Chondrocyte (in vitro differentiated cells): Measurements from ENCODE around the gene GCH1. TPM values are rescaled to one million over a fixed set of nuclear protein-coding genes. Genes with fewer than 3 reads are reported as not detected.
"Not testable (repeated sequence)": the region's sequence is repeated elsewhere in the genome, so short reads cannot be mapped to it uniquely, and the experiment has no call there.

Experiments used
- DNase-seq: peaks from one replicate; pipeline ENCODE4 v3.0.0; 2021; ENCODE audit warnings: mixed read lengths, low spot score
- H3K27ac Mint-ChIP-seq: one replicate; pipeline ENCODE4 v1.8.0; 2021; ENCODE audit warnings: mild to moderate bottlenecking, moderate library complexity, mixed read lengths; ENCODE audit not compliant: unreplicated experiment
- H3K27me3 Mint-ChIP-seq: 2 replicates; pipeline ENCODE4 v1.8.0; 2021; ENCODE audit warnings: low read depth, mixed read lengths
- H3K36me3 Mint-ChIP-seq: 2 replicates; pipeline ENCODE4 v1.8.0; 2021; ENCODE audit warnings: low read depth, mixed read lengths
- H3K4me1 Mint-ChIP-seq: 2 replicates; pipeline ENCODE4 v1.8.0; 2021; ENCODE audit warnings: low read depth, mild to moderate bottlenecking, mixed read lengths
- H3K4me3 Mint-ChIP-seq: one replicate; pipeline ENCODE4 v1.8.0; 2021; ENCODE audit warnings: mild to moderate bottlenecking, moderate library complexity, mixed read lengths; ENCODE audit not compliant: unreplicated experiment
- H3K9me3 Mint-ChIP-seq: 2 replicates; pipeline ENCODE4 v1.8.0; 2021; ENCODE audit warnings: low read depth, mixed read lengths
- CTCF ChIP-seq: fragments of 200-600 bp; sonication (generic); IDR thresholded peaks from 2 replicates; pipeline ENCODE4 v1.5.0; 2021; ENCODE audit warnings: antibody characterized with exemption, mild to moderate bottlenecking, moderate library complexity
- total RNA-seq: library from RNA; stranded (reverse); gene quantifications from 3 replicates; pipeline ENCODE4 v1.2.1, GENCODE V29; 2021

The GCH1 gene
- total RNA-seq, 1 donor from 2014 or later, result 0.95 TPM

DNA sequence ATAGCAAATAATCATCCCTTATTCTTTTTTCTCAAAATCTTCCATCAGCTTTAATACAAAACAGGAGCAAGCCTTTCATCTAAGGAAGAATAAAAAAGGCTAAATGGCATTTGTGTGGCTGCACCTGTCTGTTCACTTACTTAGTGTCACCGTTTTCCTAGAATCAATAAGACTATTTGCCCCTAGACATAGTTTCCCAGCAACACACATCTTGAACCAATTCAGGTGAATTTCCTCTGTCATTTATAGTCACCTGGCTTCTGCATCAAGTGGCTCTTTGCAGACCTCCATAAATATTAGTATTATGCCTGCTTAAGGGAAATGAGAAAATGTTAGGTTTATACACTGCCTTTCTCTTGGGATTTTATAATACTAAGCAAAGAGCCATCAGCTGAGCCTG, 17.4 kb upstream of the GCH1 start:
- Mint-ChIP-seq H3K36me3 (no peaks in the 10 kb centered on the region), H3K27me3 (peaks cover 1% of the 10 kb centered on the region), H3K27ac (no peak overlapping the region), H3K9me3 (no peaks in the 10 kb centered on the region), H3K4me3 (no peak overlapping the region), H3K4me1 (no peaks in the 10 kb centered on the region)
- no peak for TF ChIP-seq CTCF
- DNase-seq, result no peak

DNA sequence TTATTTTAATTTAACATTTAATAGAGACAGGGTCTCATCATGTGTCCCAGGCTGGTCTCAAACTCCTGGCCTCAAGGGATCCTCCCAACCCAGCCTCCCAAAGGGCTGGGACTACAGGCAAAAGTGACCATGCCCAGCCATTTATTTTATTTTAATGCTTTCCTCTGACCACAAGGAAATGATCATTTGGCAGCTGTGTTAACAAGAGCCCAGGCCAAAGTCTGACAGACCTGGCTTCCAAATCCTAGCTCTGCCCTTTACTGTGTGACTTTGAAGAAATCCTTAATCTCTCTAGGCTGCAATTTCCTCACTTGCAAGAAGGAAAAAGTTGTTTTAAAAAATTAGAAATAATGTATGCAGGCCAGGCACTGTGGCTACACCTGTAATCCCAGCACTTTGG, 16.7 kb upstream of the GCH1 start:
- no peaks in the 10 kb centered on the region for H3K36me3 Mint-ChIP-seq
- H3K4me3 Mint-ChIP-seq, result no peak overlapping the region
- no peaks in the 10 kb centered on the region for H3K9me3 Mint-ChIP-seq
- no peak overlapping the region for H3K27ac Mint-ChIP-seq
- H3K27me3 Mint-ChIP-seq, result peaks cover 1% of the 10 kb centered on the region
- no peak for DNase-seq
- no peak for TF ChIP-seq CTCF
- no peaks in the 10 kb centered on the region for H3K4me1 Mint-ChIP-seq

DNA sequence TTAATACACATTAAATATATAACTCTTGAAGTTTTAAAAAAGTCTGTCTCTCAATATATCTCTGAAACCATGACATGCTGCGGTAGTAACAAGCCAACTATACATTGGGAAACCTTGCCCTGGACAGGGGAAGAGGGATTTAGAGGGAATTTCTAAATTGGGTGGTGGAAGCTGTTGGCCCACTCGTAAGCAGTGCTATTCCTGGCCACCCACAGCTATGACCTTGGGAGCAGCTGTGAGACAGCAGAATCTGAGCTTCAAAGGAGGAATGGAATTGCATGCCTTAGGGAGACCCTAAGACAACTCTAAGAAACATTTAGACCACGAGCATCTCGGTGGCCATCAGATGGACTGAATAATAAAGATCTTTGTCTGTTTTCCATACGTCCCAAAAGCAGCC, 15.8 kb upstream of the GCH1 start:
- no peaks in the 10 kb centered on the region for H3K4me1 Mint-ChIP-seq
- DNase-seq, result no peak
- no peaks in the 10 kb centered on the region for H3K36me3 Mint-ChIP-seq
- H3K4me3 Mint-ChIP-seq, result no peak overlapping the region
- no peak for TF ChIP-seq CTCF
- H3K27ac Mint-ChIP-seq, result no peak overlapping the region
- peaks cover 1% of the 10 kb centered on the region for H3K27me3 Mint-ChIP-seq
- no peaks in the 10 kb centered on the region for H3K9me3 Mint-ChIP-seq

DNA sequence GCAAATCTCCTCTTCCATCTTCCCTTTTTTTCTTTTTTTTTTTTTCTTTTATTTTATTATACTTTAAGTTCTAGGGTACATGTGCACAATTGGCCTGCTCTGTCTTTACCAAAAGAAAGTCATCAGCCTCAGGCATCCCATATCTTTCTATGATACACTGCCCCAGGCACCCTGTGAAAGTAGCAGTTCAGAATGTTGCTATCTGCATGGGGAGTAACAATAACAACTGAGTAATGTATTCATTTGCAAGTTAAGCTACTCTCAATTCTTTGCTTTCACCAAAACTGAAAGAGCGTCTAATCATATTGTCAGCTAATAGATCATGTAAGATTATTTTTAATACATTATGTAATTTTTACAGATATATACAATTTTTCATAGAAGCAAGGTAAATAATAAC, 13.5 kb upstream of the GCH1 start:
- H3K4me1 Mint-ChIP-seq, result no peaks in the 10 kb centered on the region
- no peak for DNase-seq
- no peak for TF ChIP-seq CTCF
- no peaks in the 10 kb centered on the region for H3K9me3 Mint-ChIP-seq
- H3K27me3 Mint-ChIP-seq, result peaks cover 1% of the 10 kb centered on the region
- no peak overlapping the region for H3K4me3 Mint-ChIP-seq
- no peak overlapping the region for H3K27ac Mint-ChIP-seq
- no peaks in the 10 kb centered on the region for H3K36me3 Mint-ChIP-seq

- DNase-seq, result no peak
- Mint-ChIP-seq H3K4me3 (no peak overlapping the region), H3K4me1 (no peaks in the 10 kb centered on the region), H3K27ac (no peak overlapping the region), H3K27me3 (peaks cover 8% of the 10 kb centered on the region), H3K36me3 (peaks cover 2% of the 10 kb centered on the region), H3K9me3 (no peaks in the 10 kb centered on the region)
- no peak for TF ChIP-seq CTCF
Observed at GRCh38 chr14:54909817-54910558, 7.4 kb upstream of the GCH1 start.

- H3K9me3 Mint-ChIP-seq, H3K27me3 Mint-ChIP-seq, H3K4me3 Mint-ChIP-seq, H3K4me1 Mint-ChIP-seq, H3K27ac Mint-ChIP-seq, H3K36me3 Mint-ChIP-seq, DNase-seq: not testable (repeated sequence)
Observed at GRCh38 chr14:54908973-54909372, 6.3 kb upstream of the GCH1 start.
